Trophoblast cell (in vitro differentiated cells and primary cell): Measurements from ENCODE around the gene WDR6.

Experiments used
- DNase-seq, 2 donors: peaks; one replicate each; pipeline ENCODE4 v3.0.0-alpha.2; 2016
- H2AFZ ChIP-seq: 2 replicates; pipeline ENCODE4 v1.6.1; 2013; ENCODE audit warnings: low read length, moderate library complexity, mild to moderate bottlenecking; ENCODE audit not compliant: insufficient read depth, poor library complexity
- H2AK5ac ChIP-seq: 2 replicates; pipeline ENCODE4 v1.6.1; 2013; ENCODE audit warnings: mild to moderate bottlenecking, low read length
- H2BK120ac ChIP-seq: 2 replicates; pipeline ENCODE4 v1.6.1; 2013; ENCODE audit warnings: low read length, mild to moderate bottlenecking, moderate library complexity; ENCODE audit not compliant: insufficient read depth, poor library complexity
- H2BK12ac ChIP-seq: 2 replicates; pipeline ENCODE4 v1.6.1; 2013; ENCODE audit warnings: mild to moderate bottlenecking, low read length, moderate library complexity
- H2BK5ac ChIP-seq: 2 replicates; pipeline ENCODE4 v1.6.1; 2013; ENCODE audit warnings: low read length, low read depth, moderate library complexity, mild to moderate bottlenecking; ENCODE audit not compliant: poor library complexity
- H3K14ac ChIP-seq: 2 replicates; pipeline ENCODE4 v1.6.1; 2013; ENCODE audit warnings: mild to moderate bottlenecking, low read length
- H3K18ac ChIP-seq: 2 replicates; pipeline ENCODE4 v1.6.1; 2013; ENCODE audit warnings: mild to moderate bottlenecking, low read length
- H3K23ac ChIP-seq: 2 replicates; pipeline ENCODE4 v1.6.1; 2013; ENCODE audit warnings: low read length
- H3K27ac ChIP-seq: 2 replicates; pipeline ENCODE4 v1.5.1; 2013; ENCODE audit warnings: low read depth, mild to moderate bottlenecking, inconsistent platforms, low read length, moderate library complexity
- H3K27me3 ChIP-seq: 2 replicates; pipeline ENCODE4 v1.6.1; 2013; ENCODE audit warnings: inconsistent platforms, mild to moderate bottlenecking, low read length, moderate library complexity; ENCODE audit not compliant: insufficient read depth
- H3K36me3 ChIP-seq, 2 experiments: 1 replicate in 1 of 2; 2 replicates in 1 of 2; pipeline ENCODE4 v1.6.1; 2013; ENCODE audit warnings: low read length in 2 of 2, mild to moderate bottlenecking in 2 of 2, moderate library complexity in 1 of 2; ENCODE audit not compliant: insufficient read depth in 2 of 2, control insufficient read depth in 1 of 2
- H3K4ac ChIP-seq: 2 replicates; pipeline ENCODE4 v1.6.1; 2013; ENCODE audit warnings: low read depth, mild to moderate bottlenecking, low read length, moderate library complexity
- H3K4me1 ChIP-seq, 2 experiments: 1 replicate in 1 of 2; 2 replicates in 1 of 2; pipeline ENCODE4 v1.6.1; 2013; ENCODE audit warnings: low read length in 2 of 2, mild to moderate bottlenecking in 2 of 2, moderate library complexity in 1 of 2; ENCODE audit not compliant: insufficient read depth in 2 of 2, control insufficient read depth in 1 of 2
- H3K4me2 ChIP-seq: 2 replicates; pipeline ENCODE4 v1.6.1; 2013; ENCODE audit warnings: inconsistent platforms, mild to moderate bottlenecking, low read length, moderate library complexity
- H3K4me3 ChIP-seq: 2 replicates; pipeline ENCODE4 v1.5.1; 2013; ENCODE audit warnings: mild to moderate bottlenecking, low read depth, low read length, inconsistent platforms
- H3K79me1 ChIP-seq: one replicate; pipeline ENCODE4 v1.6.1; 2013; ENCODE audit warnings: low read length
- H3K79me2 ChIP-seq: 2 replicates; pipeline ENCODE4 v1.6.1; 2013; ENCODE audit warnings: low read length, mild to moderate bottlenecking; ENCODE audit not compliant: control insufficient read depth, insufficient read depth, poor library complexity
- H3K9ac ChIP-seq: 2 replicates; pipeline ENCODE4 v1.6.1; 2013; ENCODE audit warnings: mild to moderate bottlenecking, low read length
- H3K9me3 ChIP-seq: 2 replicates; pipeline ENCODE4 v1.6.1; 2013; ENCODE audit warnings: low read depth, mild to moderate bottlenecking, control low read depth, inconsistent platforms, low read length; ENCODE audit not compliant: insufficient read depth
- H4K12ac ChIP-seq: 2 replicates; pipeline ENCODE4 v1.6.1; 2013; ENCODE audit warnings: low read depth, mild to moderate bottlenecking, low read length, moderate library complexity
- H4K8ac ChIP-seq: 2 replicates; pipeline ENCODE4 v1.6.1; 2013; ENCODE audit warnings: low read depth, mild to moderate bottlenecking, low read length, moderate library complexity
- H4K91ac ChIP-seq: one replicate; pipeline ENCODE4 v1.6.1; 2013; ENCODE audit warnings: low read depth, mild to moderate bottlenecking, low read length, moderate library complexity
- WGBS: extraction: QIAGEN DNeasy Blood & Tissue Kit; methylation state at CpG from one replicate; pipeline ENCODE4 v1.1.7; 2013; ENCODE audit warnings: missing lambda C conversion rate; ENCODE audit not compliant: insufficient read length, insufficient coverage; ENCODE audit errors: extremely low coverage; 5-methylcytosine and 5-hydroxymethylcytosine counted together

WDR6 gene

DNA sequence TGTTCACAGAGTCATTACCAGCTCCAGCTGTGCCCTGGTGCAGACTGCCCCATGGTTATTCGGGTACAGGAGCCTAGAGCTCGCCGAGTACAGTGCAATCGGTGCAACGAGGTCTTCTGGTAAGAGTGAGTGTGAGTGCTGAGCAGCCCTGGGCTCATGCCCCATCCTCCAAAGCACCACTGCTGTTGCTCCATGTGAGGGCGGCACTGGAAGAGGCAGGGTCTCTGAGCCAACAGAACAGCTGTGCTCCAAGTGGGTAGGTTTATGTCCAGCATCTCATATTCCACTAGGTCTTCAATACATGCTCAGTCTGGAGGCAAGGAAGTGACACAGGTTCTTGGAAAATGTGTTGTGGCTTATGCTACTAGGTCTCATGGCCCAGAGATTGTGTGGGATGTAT, 36.6 kb upstream of the WDR6 start:
- no peak for DNase-seq
- no peak overlapping the region for H2BK12ac ChIP-seq
- H3K14ac ChIP-seq = no peak overlapping the region
- no peaks in the 10 kb centered on the region for H3K27me3 ChIP-seq
- H2AFZ ChIP-seq = no peak overlapping the region
- no peak overlapping the region for H3K18ac ChIP-seq
- no peaks in the 10 kb centered on the region for H3K9me3 ChIP-seq
- no peaks in the 10 kb centered on the region for H3K79me1 ChIP-seq
- H3K23ac ChIP-seq = peak overlapping the region; percentile 17
- WGBS = no CpG with 5 or more reads among the region's 6 CpGs
- no peak overlapping the region for H2BK120ac ChIP-seq
- H4K8ac ChIP-seq = no peak overlapping the region
- no peaks in the 10 kb centered on the region for H3K4me1 ChIP-seq
- no peak overlapping the region for H3K27ac ChIP-seq
- H3K4ac ChIP-seq = no peak overlapping the region
- no peak overlapping the region for H4K12ac ChIP-seq
- no peak overlapping the region for H3K9ac ChIP-seq
- no peak overlapping the region for H3K4me2 ChIP-seq
- H2AK5ac ChIP-seq = no peak overlapping the region
- H3K79me2 ChIP-seq = no peaks in the 10 kb centered on the region
- no peak overlapping the region for H3K4me3 ChIP-seq
- no peak overlapping the region for H2BK5ac ChIP-seq
- H4K91ac ChIP-seq = no peak overlapping the region
- peaks cover 39 to 61% of the 10 kb centered on the region in 2 experiments for H3K36me3 ChIP-seq

DNA sequence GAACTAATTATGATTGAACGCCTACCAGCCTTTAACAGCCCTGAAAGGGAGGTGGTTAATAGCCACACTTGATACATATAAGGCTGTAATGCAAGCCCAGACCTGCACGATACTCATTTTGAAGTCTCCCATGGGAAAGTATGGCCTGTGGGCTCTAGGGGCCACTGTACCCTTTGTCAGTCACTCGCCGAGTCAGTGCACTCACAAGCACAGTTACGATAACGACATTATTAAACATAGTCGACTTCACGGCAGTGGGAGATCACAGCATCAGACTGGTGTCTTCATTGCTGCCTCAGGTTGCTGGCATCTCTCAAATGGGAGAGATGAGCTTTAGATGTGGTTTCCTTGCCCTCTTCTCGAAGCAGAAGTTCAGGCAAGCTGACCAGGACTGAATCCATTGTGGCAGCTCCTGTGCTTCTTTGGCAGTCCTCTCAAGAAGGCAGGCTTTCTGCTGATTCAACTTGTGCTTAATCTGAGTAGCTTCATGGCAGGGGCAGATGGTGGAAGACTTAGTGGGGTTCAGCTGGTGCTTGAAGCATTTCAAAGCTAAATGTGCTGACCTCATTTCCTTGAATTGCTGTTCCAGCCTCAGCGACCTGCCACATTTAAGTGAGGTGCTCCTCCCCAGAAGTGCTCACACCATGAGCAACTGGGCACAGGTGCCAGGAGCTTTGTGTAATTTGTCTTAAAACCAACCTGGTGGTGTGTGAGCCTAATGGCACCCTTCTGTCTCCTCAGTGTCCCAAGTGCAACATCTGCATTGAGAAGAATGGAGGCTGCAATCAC, 32.9 kb upstream of the WDR6 start:
- no peaks in the 10 kb centered on the region for H3K9me3 ChIP-seq
- H2BK120ac ChIP-seq = no peak overlapping the region
- no peaks in the 10 kb centered on the region for H3K79me2 ChIP-seq
- no peak for DNase-seq
- no peak overlapping the region for H3K14ac ChIP-seq
- H2AK5ac ChIP-seq = no peak overlapping the region
- H3K27me3 ChIP-seq = no peaks in the 10 kb centered on the region
- no peak overlapping the region for H3K27ac ChIP-seq
- no peak overlapping the region for H3K4me2 ChIP-seq
- no peak overlapping the region for H3K23ac ChIP-seq
- H3K36me3 ChIP-seq = peaks cover 48 to 65% of the 10 kb centered on the region in 2 experiments
- no peak overlapping the region for H2AFZ ChIP-seq
- H3K4me1 ChIP-seq = peaks cover 0 to 2% of the 10 kb centered on the region in 2 experiments
- H3K4ac ChIP-seq = no peak overlapping the region
- H4K8ac ChIP-seq = no peak overlapping the region
- WGBS = no CpG with 5 or more reads among the region's 10 CpGs
- no peak overlapping the region for H2BK5ac ChIP-seq
- H4K91ac ChIP-seq = no peak overlapping the region
- no peak overlapping the region for H3K18ac ChIP-seq
- no peak overlapping the region for H3K9ac ChIP-seq
- no peak overlapping the region for H4K12ac ChIP-seq
- no peaks in the 10 kb centered on the region for H3K79me1 ChIP-seq
- H3K4me3 ChIP-seq = no peak overlapping the region
- H2BK12ac ChIP-seq = no peak overlapping the region

DNA sequence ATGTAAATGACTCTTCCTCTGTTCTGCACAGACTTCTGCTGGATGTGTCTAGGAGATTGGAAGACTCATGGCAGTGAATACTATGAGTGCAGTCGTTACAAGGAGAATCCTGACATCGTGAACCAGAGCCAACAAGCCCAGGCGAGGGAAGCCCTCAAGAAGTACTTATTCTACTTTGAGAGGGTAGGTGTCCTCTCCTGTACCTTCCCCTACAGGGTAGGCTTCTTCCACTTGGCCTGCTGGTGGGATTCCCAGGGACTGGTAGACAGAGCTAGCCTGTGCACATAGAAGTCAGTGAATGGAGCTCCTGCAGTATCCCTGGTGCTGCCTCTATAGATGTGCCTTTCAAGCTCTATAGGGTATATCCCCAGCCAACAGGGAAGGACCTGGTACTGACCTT, 27.7 kb upstream of the WDR6 start:
- Histone ChIP-seq H4K8ac (no peak overlapping the region), H3K27ac (no peak overlapping the region), H3K27me3 (no peaks in the 10 kb centered on the region), H3K4ac (no peak overlapping the region), H3K18ac (no peak overlapping the region), H3K36me3 (peaks cover 53 to 66% of the 10 kb centered on the region in 2 experiments), H3K9ac (no peak overlapping the region), H2AFZ (no peak overlapping the region), H4K91ac (no peak overlapping the region), H3K4me2 (no peak overlapping the region), H3K4me3 (no peak overlapping the region), H3K14ac (no peak overlapping the region), H3K9me3 (no peaks in the 10 kb centered on the region), H3K23ac (no peak overlapping the region), H3K79me2 (no peaks in the 10 kb centered on the region), H2BK5ac (no peak overlapping the region), H2BK120ac (no peak overlapping the region), H3K4me1 (peaks cover 0 to 2% of the 10 kb centered on the region in 2 experiments), H4K12ac (no peak overlapping the region), H2BK12ac (no peak overlapping the region), H3K79me1 (no peaks in the 10 kb centered on the region), H2AK5ac (no peak overlapping the region)
- no peak for DNase-seq
- no CpG with 5 or more reads among the region's 3 CpGs for WGBS

DNA sequence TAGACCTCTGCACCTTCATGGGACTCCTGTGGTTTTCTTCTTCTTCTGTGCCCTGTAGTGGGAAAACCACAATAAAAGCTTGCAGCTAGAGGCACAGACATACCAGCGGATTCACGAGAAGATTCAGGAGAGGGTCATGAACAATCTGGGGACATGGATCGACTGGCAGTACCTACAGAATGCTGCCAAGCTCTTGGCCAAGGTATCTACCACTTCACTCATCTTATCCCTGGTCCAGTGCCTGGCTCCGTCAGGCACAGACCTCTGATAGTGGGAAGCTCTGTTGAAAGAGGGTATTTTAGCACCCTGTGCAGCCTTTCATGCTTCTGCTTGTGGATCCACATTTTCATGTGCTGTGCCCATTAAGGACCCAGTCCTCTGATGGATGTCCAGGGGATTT, 26.9 kb upstream of the WDR6 start:
- no peaks in the 10 kb centered on the region for H3K9me3 ChIP-seq

More for the DNA sequence above, 26.9 kb upstream of the WDR6 start:
- H3K4me3 ChIP-seq = no peak overlapping the region
- no peak overlapping the region for H3K14ac ChIP-seq
- H3K79me1 ChIP-seq = no peaks in the 10 kb centered on the region
- H2BK120ac ChIP-seq = no peak overlapping the region
- H3K4me1 ChIP-seq = peaks cover 0 to 2% of the 10 kb centered on the region in 2 experiments
- H3K27ac ChIP-seq = no peak overlapping the region
- no peaks in the 10 kb centered on the region for H3K27me3 ChIP-seq
- H3K18ac ChIP-seq = no peak overlapping the region
- H3K9ac ChIP-seq = no peak overlapping the region
- no peak overlapping the region for H3K23ac ChIP-seq
- WGBS = no CpG with 5 or more reads among the region's 4 CpGs
- no peak overlapping the region for H4K8ac ChIP-seq
- H3K36me3 ChIP-seq = peaks cover 52 to 68% of the 10 kb centered on the region in 2 experiments
- no peak overlapping the region for H2AK5ac ChIP-seq
- no peak overlapping the region for H3K4me2 ChIP-seq
- no peak overlapping the region for H4K12ac ChIP-seq
- DNase-seq = no peak
- no peak overlapping the region for H2BK12ac ChIP-seq
- H3K79me2 ChIP-seq = no peaks in the 10 kb centered on the region
- no peak overlapping the region for H3K4ac ChIP-seq
- H2BK5ac ChIP-seq = no peak overlapping the region
- H4K91ac ChIP-seq = no peak overlapping the region
- H2AFZ ChIP-seq = no peak overlapping the region
